ENCODE measurements around the gene DCAF8.

- TF ChIP-seq CTCF (conservative IDR thresholded peaks at IDR 0.05) (no peak), ZFX (IDR thresholded peaks at IDR 0.05) (no peak)
These were observed 83.6 kb downstream of the DCAF8 start for GRCh38 chr1:160178731-160179130.

Data from C4-2B (cell line).